ENCODE measurements around the gene NPLOC4. TPM values are rescaled to one million over a fixed set of nuclear protein-coding genes. Genes with fewer than 3 reads are reported as not detected.
A peak's percentile ranks its signal among the peaks of the same experiment; 100 is the strongest.

The NPLOC4 gene
- total and polyA plus RNA-seq, 9 of the 15 experiments (the other 6 are each of a cell fraction or from before 2014, with no cell fraction given): 1.5 to 116 (median 64.5) TPM

- TF ChIP-seq HNRNPH1 (optimal IDR thresholded peaks at IDR 0.05; ENCODE audit: low read depth, low read length): no peak
- TF ChIP-seq MLX (CRISPR knock-in tag; conservative IDR thresholded peaks at IDR 0.05): no peak
- TF ChIP-seq ZNF232 (CRISPR knock-in tag; IDR thresholded peaks at IDR 0.05): 0 out of 2 replicates have a peak, but pooled peaks have one; percentile 70
- TF ChIP-seq EGR1 (conservative IDR thresholded peaks at IDR 0.05): peak; percentile 94
- no peak for TF ChIP-seq NR2F6 (CRISPR knock-in tag; IDR thresholded peaks at IDR 0.05)
- TF ChIP-seq HLTF (IDR thresholded peaks at IDR 0.05): 0 out of 2 replicates have a peak, but pooled peaks have one; percentile 39
- TF ChIP-seq ATF6 (CRISPR knock-in tag; IDR thresholded peaks at IDR 0.05): peak; percentile 60; the same call in 1 of the 2 replicates
- 0 out of 2 replicates have a peak, but pooled peaks have one; percentile 24 for TF ChIP-seq RBM15 (IDR thresholded peaks at IDR 0.05; ENCODE audit: insufficient read depth, low read length)
- TF ChIP-seq FOXP1 (CRISPR knock-in tag; IDR thresholded peaks at IDR 0.05): no peak
- no peak for TF ChIP-seq KLF10 (CRISPR knock-in tag; IDR thresholded peaks at IDR 0.05)
- peak; percentile 62 for TF ChIP-seq SAP30 (IDR thresholded peaks at IDR 0.05; ENCODE audit: borderline replicate concordance, insufficient read depth, low read depth, low read length, poor library complexity, severe bottlenecking)
- TF ChIP-seq NEUROD1 (IDR thresholded peaks at IDR 0.05; ENCODE audit: borderline replicate concordance, low read depth, low read length, partially characterized antibody): no peak
- no peak for TF ChIP-seq CHD7 (IDR thresholded peaks at IDR 0.05; ENCODE audit: low read depth, low read length)
- TF ChIP-seq HMG20A (CRISPR knock-in tag; conservative IDR thresholded peaks at IDR 0.05): no peak
- peak; percentile 33 for TF ChIP-seq CHD1 (IDR thresholded peaks at IDR 0.05; ENCODE audit: low read length)
These were observed 46.3 kb upstream of the NPLOC4 start (continued) for GRCh38 chr17:81683208-81683583.

Measured in K562 (cell line).